ENCODE measurements around the gene SGPL1.
"Not testable (repeated sequence)": the region's sequence is repeated elsewhere in the genome, so short reads cannot be mapped to it uniquely, and the experiment has no call there.

SGPL1 gene

GRCh38 chr10:70845256-70845655 is 29.5 kb downstream of the SGPL1 start:
- no peak for DNase-seq

- DNase-seq, result no peak
These were observed 30.1 kb downstream of the SGPL1 start for GRCh38 chr10:70845816-70846215.

- DNase-seq, result no peak
These were observed 31.0 kb downstream of the SGPL1 start for GRCh38 chr10:70846795-70847194.

DNA sequence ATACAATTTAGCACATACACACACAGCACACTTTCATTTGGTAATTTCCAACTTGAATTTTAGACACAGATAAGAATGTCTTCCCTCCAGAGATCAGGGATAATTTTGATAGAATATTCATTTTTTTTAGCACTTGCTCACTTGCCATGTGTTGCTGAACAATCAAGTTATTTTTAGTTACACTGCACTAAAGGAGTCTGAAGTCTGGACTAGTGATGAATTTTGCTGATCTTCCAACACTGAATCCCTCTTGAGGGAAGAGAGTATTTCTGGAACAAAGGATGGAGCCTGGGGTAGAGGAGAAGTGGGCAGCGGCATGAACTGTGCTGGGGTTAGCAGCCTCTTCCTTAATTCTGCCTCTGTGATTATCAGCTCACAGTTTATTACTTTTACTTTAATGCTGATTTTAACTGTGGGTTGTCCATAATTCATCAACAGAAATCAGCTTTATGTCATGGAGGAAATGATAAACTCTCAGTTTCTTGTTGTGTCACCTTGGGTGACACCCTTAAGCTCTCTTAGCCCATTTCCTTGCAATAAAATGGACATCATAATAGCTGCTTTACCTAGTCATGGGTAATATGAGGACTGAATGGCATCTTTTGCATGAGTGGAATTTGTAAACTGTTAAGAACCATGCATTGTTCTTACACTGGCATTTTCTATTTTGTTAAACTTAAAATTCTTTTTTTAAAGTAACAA is 32.1 kb downstream of the SGPL1 start:
- peak in 1 of 2 donors; percentile 41 for DNase-seq

- no peak for DNase-seq
These were observed 33.9 kb downstream of the SGPL1 start for GRCh38 chr10:70849582-70850016.

DNA sequence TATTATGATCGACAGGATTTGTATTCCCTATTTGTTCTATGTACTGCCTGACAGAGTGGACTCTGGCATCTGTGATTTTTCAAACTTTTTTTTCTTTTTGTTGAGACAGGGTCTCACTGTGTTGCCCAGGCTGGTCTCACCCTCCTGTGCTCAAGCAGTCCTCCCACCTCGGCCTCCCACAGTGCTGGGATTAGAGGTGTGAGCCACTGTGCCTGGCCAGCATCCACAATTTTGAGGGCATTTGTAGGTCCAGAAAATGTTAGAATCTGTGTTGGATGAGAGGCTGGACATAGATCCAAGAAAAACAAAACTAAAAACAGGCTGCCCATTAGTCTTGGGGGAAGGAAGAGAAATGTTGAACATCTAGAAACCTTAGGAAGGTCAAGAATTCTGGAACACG is 34.3 kb downstream of the SGPL1 start:
- DNase-seq, result no peak

- DNase-seq, result no peak
These were observed 36.1 kb downstream of the SGPL1 start for GRCh38 chr10:70851597-70852475.

- DNase-seq, result no peak
These were observed 37.3 kb downstream of the SGPL1 start for GRCh38 chr10:70853038-70853437.

DNA sequence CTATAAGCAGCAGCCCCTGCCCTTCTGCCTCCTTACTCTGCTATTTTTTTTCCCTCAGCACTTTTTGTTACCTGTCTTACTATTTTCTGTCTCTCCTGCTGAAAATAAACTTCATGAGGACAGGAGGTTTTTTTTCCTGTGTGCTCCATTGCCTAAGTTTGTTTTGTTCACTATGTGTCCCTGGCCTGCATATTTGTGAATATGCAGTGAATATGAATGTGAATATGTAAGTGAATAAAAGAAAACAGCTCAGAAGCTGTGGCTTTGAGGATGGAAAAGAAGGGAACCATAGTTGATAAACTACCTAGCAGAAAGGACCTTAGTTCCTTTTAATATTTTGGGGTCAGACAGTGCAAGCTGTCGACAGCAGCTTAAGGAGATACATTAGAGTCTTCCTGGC is 37.7 kb downstream of the SGPL1 start:
- no peak for DNase-seq

DNA sequence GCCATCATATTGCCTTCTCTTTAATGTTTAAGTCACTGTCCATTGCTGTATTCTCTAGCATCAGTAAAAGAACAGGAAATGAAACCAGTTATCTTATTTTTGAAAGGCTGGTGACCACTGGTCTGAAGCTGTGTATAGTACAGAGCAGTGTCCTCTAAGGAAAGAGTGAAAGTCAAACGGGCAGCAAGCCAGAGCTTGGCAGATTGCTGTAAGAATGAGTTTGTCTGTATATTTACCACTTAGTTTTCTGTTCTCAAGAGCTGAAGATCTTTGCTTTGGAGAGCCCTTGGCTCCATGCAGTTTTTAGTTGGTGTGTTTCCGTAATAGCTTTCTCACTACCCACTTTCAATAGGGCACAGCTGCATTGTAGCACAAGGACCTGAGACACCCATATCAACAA is 40.7 kb downstream of the SGPL1 start:
- DNase-seq, result no peak

GRCh38 chr10:70858759-70859158 is 43.0 kb downstream of the SGPL1 start:
- no peak for DNase-seq

DNA sequence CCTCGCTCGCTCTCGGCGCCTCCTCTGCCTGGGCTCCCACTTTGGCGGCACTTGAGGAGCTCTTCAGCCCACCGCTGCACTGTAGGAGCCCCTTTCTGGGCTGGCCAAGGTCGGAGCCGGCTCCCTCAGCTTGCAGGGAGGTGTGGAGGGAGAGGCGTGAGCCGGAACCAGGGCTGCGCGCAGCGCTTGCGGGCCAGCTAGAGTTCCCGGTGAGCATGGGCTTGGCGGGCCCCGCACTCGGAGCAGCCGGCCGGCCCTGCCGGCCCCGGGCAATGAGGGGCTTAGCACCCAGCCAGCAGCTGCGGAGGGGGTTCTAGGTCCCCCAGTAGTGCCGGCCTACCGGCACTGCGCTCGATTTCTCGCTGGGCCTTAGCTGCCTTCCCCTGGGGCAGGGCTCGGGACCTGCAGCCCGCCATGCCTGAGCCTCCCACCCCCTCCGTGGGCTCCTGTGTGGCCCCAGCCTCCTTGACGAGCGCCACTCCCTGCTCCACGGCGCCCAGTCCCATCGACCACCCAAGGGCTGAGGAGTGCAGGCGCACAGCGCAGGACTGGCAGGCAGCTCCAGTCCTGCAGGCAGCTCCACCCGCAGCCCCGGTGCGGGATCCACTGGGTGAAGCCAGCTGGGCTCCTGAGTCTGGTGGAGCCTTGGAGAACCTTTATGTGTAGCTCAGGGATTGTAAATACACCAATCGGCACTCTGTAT is 45.9 kb downstream of the SGPL1 start:
- DNase-seq, result not testable (repeated sequence)

- no peak for DNase-seq
These were observed 47.9 kb downstream of the SGPL1 start for GRCh38 chr10:70863470-70864160.

GRCh38 chr10:70864935-70865334 is 49.2 kb downstream of the SGPL1 start:
- no peak for DNase-seq

DNA sequence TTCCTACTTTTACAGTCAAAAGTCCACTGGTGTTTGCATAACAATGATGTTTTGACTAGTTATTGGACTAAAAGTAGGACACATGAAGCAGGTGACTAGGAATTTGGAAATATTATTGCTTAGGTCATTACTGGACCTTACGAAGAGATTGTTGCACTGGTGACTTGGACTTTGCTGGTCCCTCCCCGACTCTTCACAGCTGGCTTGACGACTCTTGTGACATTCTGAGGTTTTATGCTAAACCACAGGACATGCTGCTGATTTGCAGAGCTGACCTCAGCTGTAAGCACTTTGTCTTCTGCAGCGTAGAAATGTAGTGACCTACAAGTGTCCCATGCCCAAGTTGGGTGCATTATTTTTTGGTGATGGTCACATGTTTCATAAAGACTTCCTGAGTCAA is 50.7 kb downstream of the SGPL1 start:
- no peak for DNase-seq

DNA sequence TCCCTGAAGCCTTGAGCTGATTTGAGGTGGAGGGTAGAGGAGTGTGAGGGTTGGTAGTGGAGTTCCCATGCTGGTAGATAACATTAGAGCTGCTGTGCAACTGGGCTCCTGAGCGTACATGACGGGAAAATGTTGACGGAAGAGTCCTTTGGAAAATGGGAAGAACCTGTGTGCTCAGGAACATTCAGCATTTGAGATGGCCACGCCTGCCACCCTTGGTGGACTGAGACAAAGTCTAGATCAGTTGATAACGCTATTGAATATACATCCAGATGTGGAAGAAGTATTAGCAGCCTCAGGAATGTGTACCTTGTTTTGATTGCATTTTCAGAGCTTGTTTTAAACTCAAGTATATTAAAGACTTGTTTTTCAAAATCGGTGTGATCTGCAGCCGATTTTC is 56.5 kb downstream of the SGPL1 start:
- no peak for DNase-seq

DNA sequence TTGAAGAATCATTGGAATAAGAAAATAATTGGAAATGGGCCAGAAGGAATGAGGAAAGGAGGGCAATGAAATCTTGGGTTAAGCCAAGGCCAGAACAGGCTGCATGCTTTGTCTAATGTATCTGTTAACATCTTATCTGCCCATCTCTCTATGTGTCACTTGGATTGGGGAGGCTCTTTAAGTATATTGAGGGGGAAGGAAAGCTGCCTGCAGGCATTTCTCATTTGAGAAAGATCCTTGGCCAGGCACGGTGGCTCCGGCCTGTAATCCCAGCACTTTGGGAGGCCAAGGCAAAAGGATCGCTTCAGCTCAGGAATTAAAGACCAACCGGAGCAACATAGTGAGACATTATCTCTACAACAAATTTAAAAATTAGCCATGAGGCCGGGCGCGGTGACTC is 58.3 kb downstream of the SGPL1 start:
- DNase-seq, result no peak

GRCh38 chr10:70879207-70879606 is 63.5 kb downstream of the SGPL1 start:
- DNase-seq, result no peak

GRCh38 chr10:70880077-70880534 is 64.4 kb downstream of the SGPL1 start:
- DNase-seq, result peak; percentile 74 to 79

DNA sequence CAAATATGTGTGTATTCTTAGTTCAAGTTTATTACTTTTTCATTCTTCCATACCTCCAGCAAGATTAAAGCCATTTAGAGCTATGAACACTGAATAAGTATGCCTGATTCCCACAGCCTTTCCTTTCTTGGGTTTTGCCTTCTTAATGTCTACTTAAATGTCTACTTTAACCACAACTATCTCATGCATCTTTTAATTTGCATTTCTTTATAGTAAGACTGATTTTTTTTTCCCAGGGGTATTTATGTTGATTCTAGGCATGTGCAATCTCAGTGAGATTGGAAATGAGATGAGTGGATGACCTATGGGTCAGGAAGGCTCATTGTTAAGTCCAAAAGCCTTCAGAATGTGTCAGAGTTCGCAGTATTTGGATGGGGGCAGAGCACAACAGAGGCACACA is 69.0 kb downstream of the SGPL1 start:
- DNase-seq, result no peak

- DNase-seq, result no peak
These were observed 69.7 kb downstream of the SGPL1 start for GRCh38 chr10:70885481-70885880.
